ENCODE data around the gene RADIL.
A peak's percentile ranks its signal among the peaks of the same experiment; 100 is the strongest.

Gene RADIL

GRCh38 chr7:4763091-4763793, 120.3 kb downstream of the RADIL start:
- DNase-seq: no peak

GRCh38 chr7:4762121-4763055, 121.1 kb downstream of the RADIL start:
- DNase-seq: no peak

DNA sequence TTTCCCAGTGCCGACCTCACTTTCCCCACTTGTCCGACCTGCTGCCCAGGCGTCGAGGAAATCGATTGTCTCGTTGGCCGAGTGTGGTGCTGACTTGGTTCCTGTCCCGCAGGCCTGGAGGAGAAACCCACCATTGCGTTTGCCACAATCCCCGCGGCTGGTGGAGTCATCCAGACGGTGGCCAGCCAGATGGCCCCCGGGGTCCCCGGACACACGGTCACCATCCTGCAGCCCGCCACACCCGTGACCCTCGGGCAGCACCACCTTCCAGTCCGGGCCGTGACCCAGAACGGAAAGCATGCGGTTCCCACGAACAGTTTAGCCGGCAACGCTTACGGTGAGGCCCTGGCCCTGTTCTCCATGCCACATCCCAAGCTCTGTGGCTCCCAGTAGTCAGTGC, 122.6 kb downstream of the RADIL start:
- DNase-seq: no peak

- DNase-seq: no peak
Observed at GRCh38 chr7:4759211-4759610, 124.3 kb downstream of the RADIL start.

GRCh38 chr7:4758791-4759190, 124.7 kb downstream of the RADIL start:
- DNase-seq: peak in 1 of 56 donors; percentile 14

GRCh38 chr7:4758111-4758510, 125.4 kb downstream of the RADIL start:
- no peak for DNase-seq

DNA sequence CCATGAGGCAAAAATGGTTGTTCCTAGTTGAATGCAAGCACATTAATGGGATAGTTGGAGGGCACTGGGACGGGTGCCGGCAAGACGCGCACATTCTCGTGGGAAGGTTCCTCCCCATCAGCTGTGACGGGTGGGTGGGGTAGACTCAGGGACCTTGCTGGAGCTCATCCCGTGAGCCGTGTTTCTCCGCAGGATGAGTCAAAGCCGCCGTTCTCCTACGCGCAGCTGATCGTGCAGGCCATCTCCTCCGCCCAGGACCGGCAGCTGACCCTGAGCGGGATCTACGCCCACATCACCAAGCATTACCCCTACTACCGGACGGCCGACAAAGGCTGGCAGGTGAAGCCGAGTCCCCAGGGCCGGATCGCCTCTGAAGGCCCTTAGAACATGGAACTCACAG, 128.5 kb downstream of the RADIL start:
- DNase-seq: peak in 1 of 56 donors; percentile 26

DNA sequence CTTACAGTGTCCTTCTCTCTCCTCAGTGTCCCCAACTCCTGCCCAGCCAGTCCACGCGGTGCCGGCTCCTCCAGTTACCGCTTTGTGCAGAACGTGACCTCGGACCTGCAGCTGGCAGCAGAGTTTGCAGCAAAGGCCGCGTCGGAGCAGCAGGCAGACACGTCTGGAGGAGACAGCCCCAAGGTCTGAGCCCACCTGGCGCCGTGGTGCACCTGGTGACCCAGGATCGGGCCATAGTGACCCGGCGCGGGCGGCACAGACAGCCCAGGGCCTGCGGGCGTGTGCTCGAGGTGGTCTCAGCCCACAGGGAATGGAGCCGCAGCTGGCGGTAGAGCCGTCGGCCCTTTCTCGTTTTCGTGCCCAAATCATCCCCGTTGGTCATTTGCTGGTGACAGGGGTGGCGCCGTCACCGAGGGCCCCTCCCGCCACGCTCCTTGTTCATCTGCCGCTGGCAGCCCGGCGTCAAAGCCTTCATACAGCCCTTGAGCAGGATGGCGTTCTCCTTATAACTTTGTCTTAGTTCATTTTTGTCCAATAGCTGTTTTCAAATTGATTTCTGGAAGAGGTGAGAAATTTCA, 129.0 kb downstream of the RADIL start:
- no peak for DNase-seq

DNA sequence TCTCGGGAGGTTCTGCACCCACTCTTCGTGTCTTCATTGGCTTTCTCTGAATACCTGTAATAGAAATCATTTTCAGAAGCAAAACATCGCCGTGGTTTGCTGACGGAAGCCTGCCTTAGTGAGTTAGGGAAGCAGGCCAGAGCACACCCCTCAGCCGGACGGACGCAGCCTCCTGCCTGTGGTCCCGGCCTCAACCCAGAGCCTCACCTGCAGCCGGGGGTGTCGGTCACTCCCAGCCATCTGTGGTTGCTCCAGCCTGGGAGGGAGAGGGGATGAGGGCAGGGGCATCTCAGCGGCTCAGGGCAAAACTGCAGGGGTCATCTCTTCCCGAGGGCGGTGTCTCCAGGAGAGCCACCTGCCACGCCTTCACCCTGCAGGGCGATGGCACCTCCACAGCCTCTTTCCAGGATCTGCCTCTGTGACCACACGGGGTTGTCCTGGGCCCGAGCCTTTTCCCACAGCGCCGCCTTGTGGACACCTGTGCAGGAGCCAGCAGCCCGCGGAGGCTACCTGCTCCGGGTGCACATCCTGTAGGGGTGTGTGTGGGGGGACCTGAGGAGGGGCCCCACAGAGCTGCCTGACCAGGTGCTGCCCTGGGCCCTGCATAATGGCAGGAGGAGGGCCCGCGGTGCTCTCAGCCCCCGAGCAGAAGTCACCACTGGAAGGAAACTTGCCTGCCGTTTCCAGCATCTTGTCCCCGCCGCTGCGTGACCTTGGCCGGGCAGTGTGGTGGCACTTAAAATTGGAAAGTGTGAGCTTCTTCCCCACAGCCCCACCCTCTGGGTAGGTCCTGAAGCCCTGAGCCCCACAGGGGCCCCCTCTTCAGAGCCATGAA, 129.7 kb downstream of the RADIL start:
- DNase-seq: peak in 44 of 56 donors; percentile 12 to 83 (median 54)

- peak in 43 of 56 donors; percentile 7 to 84 (median 49) for DNase-seq
Observed at GRCh38 chr7:4751398-4751947, 132.0 kb downstream of the RADIL start.

DNA sequence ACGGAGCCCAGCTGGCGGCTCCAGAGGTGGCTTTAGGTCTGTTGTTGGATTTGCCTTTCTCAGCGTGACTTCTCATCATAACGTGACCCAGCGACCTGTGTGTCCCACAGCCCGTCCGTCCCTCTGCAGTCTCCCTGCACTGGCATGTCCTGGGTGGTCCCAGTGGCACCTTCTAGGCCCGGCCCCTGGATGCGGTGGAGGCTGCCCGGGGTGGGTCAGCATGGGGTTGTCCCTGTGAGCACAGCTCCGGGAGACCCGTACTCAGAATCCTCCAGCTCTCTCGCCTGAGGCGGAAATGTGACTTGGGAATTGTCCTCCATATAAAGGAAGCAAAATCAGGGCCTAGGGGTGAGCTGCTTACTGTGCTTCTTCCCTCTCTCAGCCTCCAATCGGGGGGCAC, 133.7 kb downstream of the RADIL start:
- DNase-seq: no peak

GRCh38 chr7:4749363-4749762, 134.2 kb downstream of the RADIL start:
- DNase-seq: no peak
